ENCODE data around the gene NOD1. TPM values are rescaled to one million over a fixed set of nuclear protein-coding genes. Genes with fewer than 3 reads are reported as not detected.
"Not testable (repeated sequence)": the region's sequence is repeated elsewhere in the genome, so short reads cannot be mapped to it uniquely, and the experiment has no call there.

Gene NOD1
- total RNA-seq, 2 donors from 2014 or later = 3.6 to 4.6 TPM

DNA sequence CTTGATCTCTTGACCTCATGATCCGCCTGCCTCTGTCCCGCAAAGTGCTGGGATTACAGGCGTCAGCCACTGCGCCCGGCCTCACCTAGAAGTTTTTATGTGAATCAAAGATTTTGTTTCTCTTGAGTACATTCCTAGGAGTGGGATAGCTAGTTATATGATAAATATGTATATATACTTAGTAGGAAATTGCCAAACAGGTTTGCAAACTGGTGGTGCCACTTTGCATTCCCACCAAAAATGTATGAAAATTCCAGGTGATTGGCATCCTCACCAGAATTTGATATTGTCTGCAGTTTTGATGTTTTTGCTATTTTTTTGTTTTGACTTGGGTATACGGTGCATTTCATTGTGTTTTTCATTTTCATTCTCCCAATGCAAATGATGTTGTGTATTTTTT lies 86.8 kb downstream of the NOD1 start:
- H3K4me3 ChIP-seq = no peak overlapping the region
- no peaks in the 10 kb centered on the region for H3K36me3 ChIP-seq (replicated peaks in 1 of 2; ENCODE audit: insufficient read depth in 1 of 2, low read depth in 2 of 2)
- H3K9me3 ChIP-seq = no peaks in the 10 kb centered on the region
- H3K27ac ChIP-seq = no peak overlapping the region
- DNase-seq = no peak
- no peak for TF ChIP-seq POLR2A (IDR thresholded peaks at IDR 0.05)
- TF ChIP-seq, protein P1, sequence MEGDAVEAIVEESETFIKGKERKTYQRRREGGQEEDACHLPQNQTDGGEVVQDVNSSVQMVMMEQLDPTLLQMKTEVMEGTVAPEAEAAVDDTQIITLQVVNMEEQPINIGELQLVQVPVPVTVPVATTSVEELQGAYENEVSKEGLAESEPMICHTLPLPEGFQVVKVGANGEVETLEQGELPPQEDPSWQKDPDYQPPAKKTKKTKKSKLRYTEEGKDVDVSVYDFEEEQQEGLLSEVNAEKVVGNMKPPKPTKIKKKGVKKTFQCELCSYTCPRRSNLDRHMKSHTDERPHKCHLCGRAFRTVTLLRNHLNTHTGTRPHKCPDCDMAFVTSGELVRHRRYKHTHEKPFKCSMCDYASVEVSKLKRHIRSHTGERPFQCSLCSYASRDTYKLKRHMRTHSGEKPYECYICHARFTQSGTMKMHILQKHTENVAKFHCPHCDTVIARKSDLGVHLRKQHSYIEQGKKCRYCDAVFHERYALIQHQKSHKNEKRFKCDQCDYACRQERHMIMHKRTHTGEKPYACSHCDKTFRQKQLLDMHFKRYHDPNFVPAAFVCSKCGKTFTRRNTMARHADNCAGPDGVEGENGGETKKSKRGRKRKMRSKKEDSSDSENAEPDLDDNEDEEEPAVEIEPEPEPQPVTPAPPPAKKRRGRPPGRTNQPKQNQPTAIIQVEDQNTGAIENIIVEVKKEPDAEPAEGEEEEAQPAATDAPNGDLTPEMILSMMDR (IDR thresholded peaks at IDR 0.05) = no peak
- H3K27me3 ChIP-seq = no peaks in the 10 kb centered on the region
- 94 to 95% methylated on average over 6 of the region's 6 CpGs for WGBS, 2 donors
- no peaks in the 10 kb centered on the region for H3K4me1 ChIP-seq
- ATAC-seq = no peak
- intact Hi-C loops (cut with DNase I) = no loop called here

- no peaks in the 10 kb centered on the region for H3K9me3 ChIP-seq
- ATAC-seq (no peak), DNase-seq (no peak)
- no peak overlapping the region for H3K27ac ChIP-seq
- no peak overlapping the region for H3K4me3 ChIP-seq
- intact Hi-C loops (cut with DNase I) = no loop called here
- H3K36me3 ChIP-seq (replicated peaks in 1 of 2; ENCODE audit: insufficient read depth in 1 of 2, low read depth in 2 of 2) = no peaks in the 10 kb centered on the region
- H3K27me3 ChIP-seq = no peaks in the 10 kb centered on the region
- no peaks in the 10 kb centered on the region for H3K4me1 ChIP-seq
- WGBS, 2 donors = 89 to 94% methylated on average over 8 of the region's 8 CpGs
- TF ChIP-seq, protein P1 (IDR thresholded peaks at IDR 0.05) = no peak
- no peak for TF ChIP-seq POLR2A (IDR thresholded peaks at IDR 0.05)
Observed at GRCh38 chr7:30390736-30391636, 87.6 kb downstream of the NOD1 start.

DNA sequence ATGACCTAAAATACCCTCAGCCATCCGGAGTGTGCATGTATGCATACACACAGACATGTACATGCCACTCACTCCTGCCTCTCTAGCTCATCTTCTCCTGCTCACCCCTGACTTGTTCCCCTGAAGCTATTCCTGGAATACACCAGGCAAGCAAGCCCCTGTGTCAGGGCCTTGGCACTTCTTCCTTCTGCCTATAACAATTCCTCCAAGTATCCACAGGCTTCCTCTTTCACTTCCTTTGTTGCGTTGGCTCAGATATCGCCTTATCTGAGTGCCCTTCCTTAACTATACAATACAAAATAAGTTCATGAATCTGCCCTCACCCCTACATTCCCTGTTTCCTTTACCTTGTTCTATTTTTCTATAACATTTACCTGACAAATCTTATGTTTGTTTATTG lies 88.8 kb downstream of the NOD1 start:
- 73 to 76% methylated on average over 3 of the region's 3 CpGs for WGBS, 2 donors
- no peak for ATAC-seq
- Histone ChIP-seq H3K9me3 (no peaks in the 10 kb centered on the region), H3K36me3 (replicated peaks in 1 of 2; ENCODE audit: insufficient read depth in 1 of 2, low read depth in 2 of 2) (no peaks in the 10 kb centered on the region), H3K27me3 (no peaks in the 10 kb centered on the region), H3K4me3 (no peak overlapping the region), H3K4me1 (no peaks in the 10 kb centered on the region), H3K27ac (no peak overlapping the region)
- no peak for DNase-seq
- intact Hi-C loops (cut with DNase I) = no loop called here
- TF ChIP-seq, protein P1 (IDR thresholded peaks at IDR 0.05) = no peak
- TF ChIP-seq POLR2A (IDR thresholded peaks at IDR 0.05) = no peak

DNA sequence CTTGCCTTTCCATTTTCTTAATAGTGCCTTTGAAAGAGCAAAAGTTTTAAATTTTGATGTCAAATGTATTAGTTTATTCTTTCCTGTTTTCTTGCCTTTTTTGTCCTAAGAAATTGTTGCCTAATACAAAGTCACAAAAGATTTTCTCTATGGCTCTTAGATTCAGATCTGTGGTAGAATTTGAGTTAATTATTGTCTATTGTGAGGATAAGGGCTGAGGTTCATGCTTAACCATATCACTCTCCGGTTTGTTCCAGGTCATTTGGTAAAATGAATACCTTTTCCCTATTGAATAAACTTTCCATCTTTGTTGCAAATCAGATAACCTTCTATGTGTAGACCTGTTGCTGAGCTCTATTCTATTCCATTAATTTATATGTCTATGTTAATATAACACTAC lies 96.0 kb downstream of the NOD1 start:
- no peaks in the 10 kb centered on the region for H3K4me1 ChIP-seq
- H3K36me3 ChIP-seq (replicated peaks in 1 of 2; ENCODE audit: insufficient read depth in 1 of 2, low read depth in 2 of 2) = no peaks in the 10 kb centered on the region
- intact Hi-C loops (cut with DNase I) = no loop called here
- TF ChIP-seq, protein P1 (IDR thresholded peaks at IDR 0.05) = no peak
- TF ChIP-seq POLR2A (IDR thresholded peaks at IDR 0.05) = no peak
- 36 to 40% methylated on average over 1 of the region's 1 CpG for WGBS, 2 donors
- H3K27ac ChIP-seq = no peak overlapping the region
- no peak overlapping the region for H3K4me3 ChIP-seq
- no peaks in the 10 kb centered on the region for H3K27me3 ChIP-seq
- ATAC-seq (no peak), DNase-seq (no peak)
- H3K9me3 ChIP-seq = no peaks in the 10 kb centered on the region

- H3K27me3 ChIP-seq; H3K4me1 ChIP-seq; H3K36me3 ChIP-seq (replicated peaks in 1 of 2; ENCODE audit: insufficient read depth in 1 of 2, low read depth in 2 of 2); DNase-seq; H3K27ac ChIP-seq; H3K4me3 ChIP-seq; intact Hi-C loops (cut with DNase I); ATAC-seq; H3K9me3 ChIP-seq: not testable (repeated sequence)
- 82 to 86% methylated on average over 4 of the region's 4 CpGs for WGBS, 2 donors
Observed at GRCh38 chr7:30380824-30381223, 97.8 kb downstream of the NOD1 start.
